Fibroblast of lung (primary cell): Measurements from ENCODE around the gene NR1I3. TPM values are rescaled to one million over a fixed set of nuclear protein-coding genes. Genes with fewer than 3 reads are reported as not detected.

Experiments
- DNase-seq, 2 donors: peaks; one replicate each; pipeline versions ENCODE4 v3.0.0 to v3.0.0-alpha.2; 2010; ENCODE audit warnings: low read depth in 2 of 2
- H2AFZ ChIP-seq: 2 replicates; pipeline ENCODE4 v1.5.1; 2012; ENCODE audit warnings: low read length, control low read depth, inconsistent platforms
- H3K27ac ChIP-seq: 2 replicates; pipeline ENCODE4 v1.5.1; 2011; ENCODE audit warnings: low read length, control low read depth; ENCODE audit not compliant: insufficient read depth
- H3K27me3 ChIP-seq: 2 replicates; pipeline ENCODE4 v1.5.1; 2011; ENCODE audit warnings: mild to moderate bottlenecking, low read length; ENCODE audit not compliant: control insufficient read depth, insufficient read depth
- H3K36me3 ChIP-seq: 2 replicates; pipeline ENCODE4 v1.5.1; 2011; ENCODE audit warnings: low read length; ENCODE audit not compliant: control insufficient read depth, insufficient read depth
- H3K4me1 ChIP-seq: 2 replicates; pipeline ENCODE4 v1.5.1; 2011; ENCODE audit warnings: low read length; ENCODE audit not compliant: control insufficient read depth, insufficient read depth; ENCODE audit errors: extremely low read depth
- H3K4me2 ChIP-seq: 2 replicates; pipeline ENCODE4 v1.5.1; 2011; ENCODE audit warnings: low read length, control low read depth; ENCODE audit not compliant: insufficient read depth; ENCODE audit errors: extremely low read depth
- H3K4me3 ChIP-seq, 4 experiments: fragments of 200-600 bp in 1 of 4; sonication (generic) in 1 of 4; replicated peaks in 1 of 4; 2 replicates each; pipeline ENCODE4 v1.5.1; 2011 to 2016; ENCODE audit warnings: low read length in 4 of 4, low read depth in 3 of 4, mild to moderate bottlenecking in 3 of 4, control low read depth in 2 of 4, inconsistent platforms in 1 of 4, mixed read lengths in 1 of 4; ENCODE audit not compliant: insufficient read depth in 1 of 4; ENCODE audit errors: control extremely low read depth in 1 of 4
- H3K79me2 ChIP-seq: 2 replicates; pipeline ENCODE4 v1.5.1; 2012; ENCODE audit warnings: mild to moderate bottlenecking, low read length, inconsistent platforms; ENCODE audit not compliant: control insufficient read depth, insufficient read depth
- H3K9ac ChIP-seq: 2 replicates; pipeline ENCODE4 v1.5.1; 2011; ENCODE audit warnings: mild to moderate bottlenecking, low read length, control low read depth; ENCODE audit not compliant: insufficient read depth
- H3K9me3 ChIP-seq: 2 replicates; pipeline ENCODE4 v1.5.1; 2012; ENCODE audit warnings: low read depth, low read length; ENCODE audit not compliant: control insufficient read depth, insufficient read depth
- H4K20me1 ChIP-seq: 2 replicates; pipeline ENCODE4 v1.5.1; 2011; ENCODE audit warnings: low read length; ENCODE audit not compliant: control insufficient read depth, insufficient read depth; ENCODE audit errors: extremely low read depth
- CTCF ChIP-seq, 2 donors: IDR thresholded peaks in 1 of 2; conservative IDR thresholded peaks in 1 of 2; 1 replicate in 1 of 2; 2 replicates in 1 of 2; pipeline ENCODE4 v1.5.1; 2011 to 2012; ENCODE audit warnings: low read length in 2 of 2, control low read depth in 1 of 2, inconsistent platforms in 1 of 2, low read depth in 1 of 2, mild to moderate bottlenecking in 1 of 2
- EZH2 ChIP-seq: IDR thresholded peaks from 2 replicates; pipeline ENCODE4 v1.5.1; 2012; ENCODE audit warnings: low read length, control low read depth, mild to moderate bottlenecking; ENCODE audit errors: missing control alignments
- polyA plus RNA-seq, 2 donors: library from polyadenylated mRNA; depleted of rRNA in 1 of 2; stranded (reverse) in 1 of 2; unstranded in 1 of 2; fragments of >200 nt; gene quantifications; 2 replicates each; pipeline ENCODE4 v1.2.1, GENCODE V29; 2011 to 2012; ENCODE audit warnings: missing spikeins in 1 of 2
- total RNA-seq: library from RNA; depleted of rRNA; stranded (reverse); fragments of >200 nt; gene quantifications from 2 replicates; pipeline ENCODE4 v1.2.1, GENCODE V29; 2014

The NR1I3 gene
- total and polyA plus RNA-seq, 2 donors (not counting 1 experiment from before 2014, with no cell fraction given): not detected

DNA sequence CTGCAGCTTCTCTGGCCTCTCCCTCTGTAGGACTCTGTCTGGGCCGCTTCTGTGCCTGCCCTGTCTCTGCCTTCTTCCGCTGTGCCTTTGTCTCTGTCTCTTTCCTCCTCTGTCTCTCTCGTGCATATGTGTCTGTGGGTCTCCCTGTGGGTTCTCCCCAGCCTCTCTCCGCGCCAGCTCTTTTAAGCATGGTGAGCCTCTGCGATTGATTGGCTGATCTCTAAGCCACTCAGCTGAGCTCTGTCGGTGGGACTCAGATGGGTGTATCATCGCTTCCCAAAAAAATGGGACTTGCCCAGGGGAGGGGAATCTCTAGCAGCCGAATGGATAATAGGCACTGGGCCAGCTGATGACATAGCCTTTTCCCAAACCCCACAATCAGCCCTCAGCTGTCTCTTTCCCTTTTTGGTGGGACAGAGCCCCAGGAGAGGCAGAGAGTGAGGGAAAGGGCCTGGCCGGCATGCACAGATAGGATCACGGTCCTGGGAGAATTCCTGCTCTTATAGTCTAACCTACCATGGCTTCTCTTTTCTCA, 39.0 kb downstream of the NR1I3 start, which contains the start of gene ADAMTS4:
TSS of gene ADAMTS4 (minus strand) at position 158 of the 535 bp plus-strand sequence. CDS start 427 bp downstream, outside the sequence.
- Histone ChIP-seq H3K4me2 (peak within 1 kb of the TSS; percentile 97), H3K4me1 (peaks cover 51% of the 10 kb centered on the region), H2AFZ (peak within 1 kb of the TSS; percentile 2), H3K79me2 (peaks cover 28% of the 10 kb centered on the region), H3K4me3 (peak within 1 kb of the TSS; percentile 34 to 55 (median 44)), H4K20me1 (no peaks in the 10 kb centered on the region), H3K9ac (peak within 1 kb of the TSS; percentile 70), H3K27me3 (no peaks in the 10 kb centered on the region), H3K36me3 (peaks cover 2% of the 10 kb centered on the region), H3K27ac (peak within 1 kb of the TSS; percentile 95), H3K9me3 (no peaks in the 10 kb centered on the region)
- peak; percentile 42 to 84 for DNase-seq
- TF ChIP-seq CTCF (conservative IDR thresholded peaks at IDR 0.05 in 1 of 2, IDR thresholded peaks at IDR 0.05 in 1 of 2; ENCODE audit: low read depth in 1 of 2, low read length in 2 of 2) (no peak), EZH2 (no peak)

GRCh38 chr1:161198194-161198896, 39.7 kb downstream of the NR1I3 start:
- Histone ChIP-seq H3K4me3 (peak overlapping the region; percentile 34 to 55 (median 44)), H3K27me3 (no peaks in the 10 kb centered on the region), H3K9ac (peak overlapping the region; percentile 70), H3K27ac (peak overlapping the region; percentile 95), H3K9me3 (no peaks in the 10 kb centered on the region), H3K36me3 (peaks cover 7% of the 10 kb centered on the region), H3K4me1 (peaks cover 51% of the 10 kb centered on the region), H2AFZ (no peak overlapping the region), H3K4me2 (peak overlapping the region; percentile 97), H4K20me1 (no peaks in the 10 kb centered on the region), H3K79me2 (peaks cover 22% of the 10 kb centered on the region)
- TF ChIP-seq EZH2 (no peak), CTCF (conservative IDR thresholded peaks at IDR 0.05 in 1 of 2, IDR thresholded peaks at IDR 0.05 in 1 of 2; ENCODE audit: low read depth in 1 of 2, low read length in 2 of 2) (peak in 1 of 2 donors; percentile 11)
- peak in 1 of 2 donors; percentile 44 for DNase-seq

GRCh38 chr1:161197560-161198193, 40.3 kb downstream of the NR1I3 start:
- H3K4me2 ChIP-seq: peak overlapping the region; percentile 97
- H3K36me3 ChIP-seq: peaks cover 9% of the 10 kb centered on the region
- TF ChIP-seq CTCF (conservative IDR thresholded peaks at IDR 0.05 in 1 of 2, IDR thresholded peaks at IDR 0.05 in 1 of 2; ENCODE audit: low read depth in 1 of 2, low read length in 2 of 2): no peak
- no peak for TF ChIP-seq EZH2
- peak overlapping the region; percentile 34 to 55 (median 44) for H3K4me3 ChIP-seq
- peaks cover 51% of the 10 kb centered on the region for H3K4me1 ChIP-seq
- H3K79me2 ChIP-seq: peaks cover 15% of the 10 kb centered on the region
- H3K27ac ChIP-seq: peak overlapping the region; percentile 95
- no peaks in the 10 kb centered on the region for H3K9me3 ChIP-seq
- DNase-seq: no peak
- peak overlapping the region; percentile 58 for H2AFZ ChIP-seq
- H4K20me1 ChIP-seq: no peaks in the 10 kb centered on the region
- H3K9ac ChIP-seq: peak overlapping the region; percentile 70
- no peaks in the 10 kb centered on the region for H3K27me3 ChIP-seq
